ENCODE data around the gene HNRNPUL1.
"Not testable (repeated sequence)": the region's sequence is repeated elsewhere in the genome, so short reads cannot be mapped to it uniquely, and the experiment has no call there.

The HNRNPUL1 gene

GRCh38 chr19:41327576-41328156 lies 63.5 kb downstream of the HNRNPUL1 start:
- peak; percentile 90 for DNase-seq

- DNase-seq, result peak; percentile 75
Observed at GRCh38 chr19:41328157-41328841, 64.1 kb downstream of the HNRNPUL1 start.

- no peak for DNase-seq
Observed at GRCh38 chr19:41328842-41329225, 64.7 kb downstream of the HNRNPUL1 start.

GRCh38 chr19:41330481-41330880 lies 66.3 kb downstream of the HNRNPUL1 start:
- no peak for DNase-seq

GRCh38 chr19:41330946-41331678 lies 66.9 kb downstream of the HNRNPUL1 start:
- DNase-seq, result no peak

- no peak for DNase-seq
Observed at GRCh38 chr19:41332000-41332399, 67.8 kb downstream of the HNRNPUL1 start.

- DNase-seq, result no peak
Observed at GRCh38 chr19:41332468-41332867, 68.3 kb downstream of the HNRNPUL1 start.

GRCh38 chr19:41334793-41335192 lies 70.6 kb downstream of the HNRNPUL1 start:
- no peak for DNase-seq

GRCh38 chr19:41335467-41335866 lies 71.3 kb downstream of the HNRNPUL1 start:
- no peak for DNase-seq

- no peak for DNase-seq
Observed at GRCh38 chr19:41339936-41340335, 75.8 kb downstream of the HNRNPUL1 start.

GRCh38 chr19:41341669-41342490 lies 77.7 kb downstream of the HNRNPUL1 start:
- no peak for DNase-seq

GRCh38 chr19:41344162-41344561 lies 80.0 kb downstream of the HNRNPUL1 start:
- no peak for DNase-seq

- not testable (repeated sequence) for DNase-seq
Observed at GRCh38 chr19:41346916-41347315, 82.7 kb downstream of the HNRNPUL1 start.

GRCh38 chr19:41350735-41351338 lies 86.7 kb downstream of the HNRNPUL1 start:
- DNase-seq, result no peak

- peak; percentile 86 for DNase-seq
Observed at GRCh38 chr19:41351339-41352245, 87.4 kb downstream of the HNRNPUL1 start.

GRCh38 chr19:41352279-41352608 lies 88.1 kb downstream of the HNRNPUL1 start:
- DNase-seq, result no peak

GRCh38 chr19:41352609-41353465 lies 88.7 kb downstream of the HNRNPUL1 start:
- peak; percentile 84 for DNase-seq

- DNase-seq, result peak; percentile 91
Observed at GRCh38 chr19:41353466-41354342, 89.5 kb downstream of the HNRNPUL1 start, which contains the start of gene TGFB1. TSS of gene TGFB1 (minus strand) at chr19:41353922. CDS start at chr19:41353044, 878 bp downstream.

GRCh38 chr19:41354343-41354953 lies 90.3 kb downstream of the HNRNPUL1 start:
- no peak for DNase-seq
